GM18498 (cell line): ENCODE data around the gene RAB3IP.
"Not testable (repeated sequence)": the region's sequence is repeated elsewhere in the genome, so short reads cannot be mapped to it uniquely, and the experiment has no call there.

ENCODE experiments used
- ATAC-seq: cut with Tn5 transposase; IDR thresholded peaks from one replicate; pipeline ENCODE4 v1.9.1; 2021; ENCODE audit warnings: mild to moderate bottlenecking, moderate library complexity; ENCODE audit not compliant: unreplicated experiment

RAB3IP gene

GRCh38 chr12:69834147-69834546 lies 95.5 kb downstream of the RAB3IP start:
- ATAC-seq = no peak

- no peak for ATAC-seq
Observed at GRCh38 chr12:69834576-69834975, 95.9 kb downstream of the RAB3IP start.

GRCh38 chr12:69835081-69835480 lies 96.4 kb downstream of the RAB3IP start:
- ATAC-seq = no peak

GRCh38 chr12:69836015-69836414 lies 97.4 kb downstream of the RAB3IP start:
- ATAC-seq = no peak

- no peak for ATAC-seq
Observed at GRCh38 chr12:69837191-69837590, 98.5 kb downstream of the RAB3IP start.

GRCh38 chr12:69837657-69838415 lies 99.2 kb downstream of the RAB3IP start:
- no peak for ATAC-seq

- no peak for ATAC-seq
Observed at GRCh38 chr12:69840727-69841126, 102.1 kb downstream of the RAB3IP start.

- ATAC-seq = no peak
Observed at GRCh38 chr12:69843608-69844007, 104.9 kb downstream of the RAB3IP start.

- ATAC-seq = no peak
Observed at GRCh38 chr12:69844416-69844815, 105.8 kb downstream of the RAB3IP start.

GRCh38 chr12:69844836-69845235 lies 106.2 kb downstream of the RAB3IP start:
- no peak for ATAC-seq

GRCh38 chr12:69846976-69847375 lies 108.3 kb downstream of the RAB3IP start:
- no peak for ATAC-seq

GRCh38 chr12:69851976-69852375 lies 113.3 kb downstream of the RAB3IP start:
- no peak for ATAC-seq

- ATAC-seq = not testable (repeated sequence)
Observed at GRCh38 chr12:69853176-69853961, 114.7 kb downstream of the RAB3IP start.

- no peak for ATAC-seq
Observed at GRCh38 chr12:69866698-69867097, 128.0 kb downstream of the RAB3IP start.

GRCh38 chr12:69868695-69869094 lies 130.0 kb downstream of the RAB3IP start:
- ATAC-seq = no peak

- ATAC-seq = no peak
Observed at GRCh38 chr12:69872804-69873203, 134.1 kb downstream of the RAB3IP start.
